Sigmoid colon (tissue), 7 donors: ENCODE data around the gene CD300A. TPM values are rescaled to one million over a fixed set of nuclear protein-coding genes. Genes with fewer than 3 reads are reported as not detected.

Experiments
- DNase-seq: peaks from one replicate; pipeline ENCODE4 v3.0.0-alpha.2; 2019
- H3K27ac ChIP-seq, 4 donors: fragments of 200-600 bp; sonication (generic); one replicate each; pipeline ENCODE4 v1.5.1; 2016 to 2019; ENCODE audit warnings: mild to moderate bottlenecking in 1 of 4
- H3K27me3 ChIP-seq, 3 donors: fragments of 200-600 bp; sonication (generic); one replicate each; pipeline ENCODE4 v1.5.1; 2019; ENCODE audit warnings: mild to moderate bottlenecking in 1 of 3
- H3K36me3 ChIP-seq, 4 donors: fragments of 200-600 bp; sonication (generic); one replicate each; pipeline ENCODE4 v1.5.1; 2016 to 2019
- H3K4me1 ChIP-seq, 4 donors: fragments of 200-600 bp; sonication (generic); one replicate each; pipeline ENCODE4 v1.5.1; 2017 to 2019
- H3K4me3 ChIP-seq, 4 donors: fragments of 200-600 bp; sonication (generic); one replicate each; pipeline ENCODE4 v1.5.1; 2017 to 2019; ENCODE audit warnings: mild to moderate bottlenecking in 2 of 4, moderate library complexity in 1 of 4
- H3K9me3 ChIP-seq, 4 donors: fragments of 200-600 bp in 3 of 4; sonication (generic) in 3 of 4; one replicate each; pipeline versions ENCODE4 v1.5.1 to v1.6.1; 2013 to 2019
- CTCF ChIP-seq, 4 experiments: fragments of 450-650 bp in 3 of 4; fragments of 200-600 bp in 1 of 4; IDR thresholded peaks; one replicate each; pipeline ENCODE4 v1.5.1; 2016 to 2019; ENCODE audit warnings: antibody characterized with exemption in 4 of 4, mild to moderate bottlenecking in 3 of 4, moderate library complexity in 2 of 4
- EP300 ChIP-seq, 4 donors: sonication (generic); formaldehyde crosslinking; IDR thresholded peaks; one replicate each; pipeline ENCODE4 v1.6.1; 2017; ENCODE audit warnings: antibody characterized with exemption in 4 of 4
- POLR2A ChIP-seq, 2 donors: fragments of 450-650 bp; IDR thresholded peaks; one replicate each; pipeline ENCODE4 v1.6.1; 2016; ENCODE audit warnings: antibody characterized with exemption in 2 of 2, mild to moderate bottlenecking in 2 of 2, moderate library complexity in 2 of 2
- POLR2AphosphoS5 ChIP-seq, 4 donors: sonication (generic); formaldehyde crosslinking; IDR thresholded peaks; one replicate each; pipeline ENCODE4 v1.6.1; 2017; ENCODE audit warnings: antibody characterized with exemption in 4 of 4
- WGBS, 2 donors: extraction: QIAGEN DNeasy Blood & Tissue Kit; methylation state at CpG; one replicate each; pipeline ENCODE4 v1.1.7; 2013; 5-methylcytosine and 5-hydroxymethylcytosine counted together
- intact Hi-C: fragments of 100-400 bp; cut with DNase I; formaldehyde crosslinking; loops from one replicate; pipeline ENCODE4 v1.15.1; 2023
- polyA plus RNA-seq, 3 donors: library from polyadenylated mRNA; stranded (reverse); fragments of 200-250 nt; gene quantifications; one replicate each; pipeline ENCODE4 v1.2.3, GENCODE V29; 2013
- total RNA-seq, 4 donors: library from RNA; depleted of rRNA; stranded (reverse); fragments of >200 nt; gene quantifications; one replicate each; pipeline ENCODE4 v1.1.0, GENCODE V29; 2016
- donor health status: healthy with polysubstance abuse.
- donor health status: Bipolar disorder and iron deficiency.
- donor health status: healthy.

CD300A gene
- total and polyA plus RNA-seq, 7 donors, result 2.9 to 33.5 (median 4.8) TPM

- TF ChIP-seq POLR2A (IDR thresholded peaks at IDR 0.05) (peak in 1 of 2 donors; percentile 52), EP300 (IDR thresholded peaks at IDR 0.05) (peak in 1 of 4 donors; percentile 36), CTCF (IDR thresholded peaks at IDR 0.05) (no peak), POLR2AphosphoS5 (IDR thresholded peaks at IDR 0.05) (peak; percentile 28 to 62 (median 55))
- WGBS, 2 donors, result 3 to 17% methylated on average over 28 of the region's 28 CpGs
- H3K4me3 ChIP-seq, result peak overlapping the region in 3 of 4 donors; percentile 3 to 23 (median 6)
These were observed 23.5 kb upstream of the CD300A start for GRCh38 chr17:74442670-74443515.

GRCh38 chr17:74443516-74444296 is 22.7 kb upstream of the CD300A start:
- H3K36me3 ChIP-seq, result peaks cover 0 to 12% (median 0%) of the 10 kb centered on the region in 4 donors
- TF ChIP-seq POLR2AphosphoS5 (IDR thresholded peaks at IDR 0.05), result no peak
- no peak for TF ChIP-seq CTCF (IDR thresholded peaks at IDR 0.05)
- no peak for TF ChIP-seq EP300 (IDR thresholded peaks at IDR 0.05)
- TF ChIP-seq POLR2A (IDR thresholded peaks at IDR 0.05), result no peak
- H3K4me1 ChIP-seq, result peaks cover 0 to 26% (median 24%) of the 10 kb centered on the region in 4 donors
- intact Hi-C loops, result no loop called here
- WGBS, 2 donors, result 48 to 72% methylated on average over 8 of the region's 8 CpGs
- no peak overlapping the region for H3K4me3 ChIP-seq
- no peaks in the 10 kb centered on the region for H3K27me3 ChIP-seq
- H3K9me3 ChIP-seq, result no peaks in the 10 kb centered on the region
- H3K27ac ChIP-seq, result peak overlapping the region; percentile 59 to 80 (median 66)
- DNase-seq, result no peak

More at GRCh38 chr17:74442670-74443515, 23.5 kb upstream of the CD300A start:
- Histone ChIP-seq H3K27ac (peak overlapping the region; percentile 59 to 80 (median 66)), H3K36me3 (peaks cover 0 to 12% (median 0%) of the 10 kb centered on the region in 4 donors), H3K9me3 (no peaks in the 10 kb centered on the region), H3K4me1 (peaks cover 0 to 26% (median 24%) of the 10 kb centered on the region in 4 donors), H3K27me3 (no peaks in the 10 kb centered on the region)
- intact Hi-C loops, result no loop called here
- DNase-seq, result peak; percentile 93

GRCh38 chr17:74444406-74444805 is 22.0 kb upstream of the CD300A start:
- Histone ChIP-seq H3K4me1 (peaks cover 0 to 26% (median 24%) of the 10 kb centered on the region in 4 donors), H3K27me3 (no peaks in the 10 kb centered on the region), H3K9me3 (no peaks in the 10 kb centered on the region), H3K27ac (peak overlapping the region; percentile 45 to 72 (median 60)), H3K36me3 (peaks cover 0 to 12% (median 0%) of the 10 kb centered on the region in 4 donors), H3K4me3 (no peak overlapping the region)
- peak in 1 of 4 donors; percentile 6 for TF ChIP-seq EP300 (IDR thresholded peaks at IDR 0.05)
- TF ChIP-seq POLR2A (IDR thresholded peaks at IDR 0.05), result no peak
- peak in 1 of 4 donors; percentile 16 for TF ChIP-seq POLR2AphosphoS5 (IDR thresholded peaks at IDR 0.05)
- peak; percentile 78 for DNase-seq
- WGBS, 2 donors, result 48 to 59% methylated on average over 12 of the region's 12 CpGs
- intact Hi-C loops, result no loop called here

GRCh38 chr17:74445158-74445557 is 21.3 kb upstream of the CD300A start:
- Histone ChIP-seq H3K36me3 (peaks cover 0 to 6% (median 0%) of the 10 kb centered on the region in 4 donors), H3K4me3 (no peak overlapping the region), H3K27ac (no peak overlapping the region), H3K9me3 (no peaks in the 10 kb centered on the region), H3K4me1 (peaks cover 0 to 26% (median 24%) of the 10 kb centered on the region in 4 donors), H3K27me3 (no peaks in the 10 kb centered on the region)
- TF ChIP-seq POLR2AphosphoS5 (IDR thresholded peaks at IDR 0.05) (no peak), EP300 (IDR thresholded peaks at IDR 0.05) (no peak), CTCF (IDR thresholded peaks at IDR 0.05) (no peak), POLR2A (IDR thresholded peaks at IDR 0.05) (no peak)
- intact Hi-C loops, result no loop called here
- no peak for DNase-seq
- WGBS, 2 donors, result 66 to 84% methylated on average over 7 of the region's 7 CpGs
